GM18508 (cell line): ENCODE results near the gene FBXL12.
"Not testable (repeated sequence)": the region's sequence is repeated elsewhere in the genome, so short reads cannot be mapped to it uniquely, and the experiment has no call there.

Experiments used
- ATAC-seq: cut with Tn5 transposase; IDR thresholded peaks from one replicate; pipeline ENCODE4 v1.9.1; 2021; ENCODE audit warnings: moderate number of reproducible peaks; ENCODE audit not compliant: insufficient read depth, unreplicated experiment

The FBXL12 gene

DNA sequence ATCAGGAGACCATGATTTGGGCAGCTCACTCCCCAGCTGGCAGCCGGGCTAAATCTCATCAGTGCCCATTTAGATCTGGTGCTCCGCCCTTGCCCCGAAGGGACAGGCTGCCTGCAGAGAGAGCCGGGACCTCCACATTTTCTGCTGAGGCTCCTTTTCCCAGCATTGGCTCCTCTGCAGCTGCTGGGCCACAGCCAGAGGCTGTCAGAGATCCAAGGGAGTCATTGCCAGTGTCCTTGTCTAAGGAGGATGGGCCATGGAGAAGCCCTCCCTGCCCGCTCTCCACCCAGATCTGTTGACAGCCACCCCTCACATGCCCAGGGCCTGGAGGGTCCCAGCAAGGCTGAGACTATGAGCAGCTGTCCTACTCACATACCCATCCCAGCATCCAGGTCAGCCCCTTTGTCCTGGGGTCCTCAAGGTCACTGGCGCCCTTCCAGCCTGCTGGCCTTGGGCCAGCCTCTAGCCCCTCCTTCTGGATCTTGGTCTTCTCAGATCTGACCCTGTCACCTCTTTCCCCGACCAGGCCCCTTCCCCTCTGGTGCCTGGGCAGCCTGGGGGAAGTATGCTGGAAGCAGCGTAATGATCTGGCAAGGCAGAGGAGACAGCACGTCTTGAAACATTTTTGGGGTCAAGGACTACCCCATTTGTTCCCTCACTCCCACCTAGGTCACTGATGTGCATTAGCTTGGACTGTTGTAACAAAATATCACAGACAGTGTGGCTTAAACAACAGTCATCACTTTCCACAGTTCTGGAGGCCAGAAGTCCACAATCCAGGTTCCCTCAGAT is 24.2 kb upstream of the FBXL12 start:
- ATAC-seq = no peak

DNA sequence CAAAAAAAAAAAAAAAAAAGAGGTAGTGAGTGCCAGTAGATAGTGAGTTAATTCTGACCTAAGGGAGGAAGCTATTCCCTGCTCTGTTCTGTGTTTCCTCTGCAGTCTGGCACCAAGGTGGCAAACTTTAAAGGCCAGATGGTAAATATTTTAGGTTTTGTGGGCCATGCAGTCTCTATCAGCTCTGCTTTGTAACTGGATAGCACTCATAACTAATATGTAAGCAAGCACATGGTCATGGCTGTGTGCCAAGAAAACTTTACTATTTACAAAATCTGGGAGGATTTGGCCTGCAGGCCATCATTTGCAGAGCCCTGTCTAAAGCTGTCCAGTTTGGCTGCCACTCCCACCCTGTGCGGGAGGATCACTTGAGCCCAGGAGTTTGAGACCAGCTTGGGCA is 20.5 kb upstream of the FBXL12 start:
- no peak for ATAC-seq

DNA sequence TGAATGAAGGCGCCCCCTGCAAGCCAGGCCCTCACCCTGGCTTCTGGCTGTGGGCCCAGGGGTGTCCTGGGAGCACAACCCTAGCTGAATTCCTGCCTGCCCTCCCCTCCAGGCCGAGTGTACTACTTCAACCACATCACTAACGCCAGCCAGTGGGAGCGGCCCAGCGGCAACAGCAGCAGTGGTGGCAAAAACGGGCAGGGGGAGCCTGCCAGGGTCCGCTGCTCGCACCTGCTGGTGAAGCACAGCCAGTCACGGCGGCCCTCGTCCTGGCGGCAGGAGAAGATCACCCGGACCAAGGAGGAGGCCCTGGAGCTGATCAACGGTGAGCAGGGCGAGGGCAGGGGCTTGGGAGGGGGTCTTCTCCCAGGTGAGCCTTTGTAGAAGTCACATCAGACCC is 19.4 kb upstream of the FBXL12 start:
- ATAC-seq = no peak

DNA sequence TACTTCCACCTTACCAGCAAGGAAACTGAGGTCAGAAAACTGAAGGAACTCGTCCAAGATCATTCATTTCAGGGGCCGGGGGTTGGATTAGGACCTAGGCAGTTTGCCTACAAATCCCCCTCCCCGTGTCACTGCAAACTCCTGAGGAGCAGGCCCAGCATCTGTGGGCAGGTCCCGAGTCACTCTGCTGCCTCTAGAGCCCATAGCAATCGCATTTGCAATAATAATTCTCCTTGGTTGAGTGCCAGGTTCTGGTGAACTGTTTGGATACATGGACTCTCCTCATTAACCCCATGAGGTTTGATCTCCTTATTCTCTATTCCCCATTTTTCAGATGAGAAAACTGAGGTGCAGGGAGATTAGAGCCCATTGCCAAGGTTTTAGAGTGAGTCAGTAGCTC is 17.1 kb upstream of the FBXL12 start:
- no peak for ATAC-seq

DNA sequence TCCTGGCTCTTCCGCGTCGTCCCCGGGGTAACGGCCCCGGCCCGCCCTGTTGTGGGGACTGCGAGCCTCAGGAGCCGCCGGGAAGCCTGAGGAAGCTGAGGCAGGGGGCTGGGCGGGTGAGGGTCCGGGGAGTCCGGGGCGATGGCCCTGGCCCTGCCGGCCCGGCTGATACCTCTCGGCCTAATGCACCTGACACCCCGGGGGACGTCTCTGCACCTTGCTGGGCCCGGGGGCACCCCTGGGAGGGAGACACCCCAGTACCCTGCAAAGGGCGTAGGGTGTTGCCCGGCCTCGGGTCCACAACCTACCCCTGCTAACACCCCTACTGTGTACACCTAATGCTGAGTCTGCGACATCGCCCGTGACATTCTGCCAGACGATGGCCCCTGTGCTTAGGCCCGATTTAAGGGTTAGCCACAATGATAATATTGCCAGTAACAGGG is 16.6 kb upstream of the FBXL12 start:
- ATAC-seq = no peak

DNA sequence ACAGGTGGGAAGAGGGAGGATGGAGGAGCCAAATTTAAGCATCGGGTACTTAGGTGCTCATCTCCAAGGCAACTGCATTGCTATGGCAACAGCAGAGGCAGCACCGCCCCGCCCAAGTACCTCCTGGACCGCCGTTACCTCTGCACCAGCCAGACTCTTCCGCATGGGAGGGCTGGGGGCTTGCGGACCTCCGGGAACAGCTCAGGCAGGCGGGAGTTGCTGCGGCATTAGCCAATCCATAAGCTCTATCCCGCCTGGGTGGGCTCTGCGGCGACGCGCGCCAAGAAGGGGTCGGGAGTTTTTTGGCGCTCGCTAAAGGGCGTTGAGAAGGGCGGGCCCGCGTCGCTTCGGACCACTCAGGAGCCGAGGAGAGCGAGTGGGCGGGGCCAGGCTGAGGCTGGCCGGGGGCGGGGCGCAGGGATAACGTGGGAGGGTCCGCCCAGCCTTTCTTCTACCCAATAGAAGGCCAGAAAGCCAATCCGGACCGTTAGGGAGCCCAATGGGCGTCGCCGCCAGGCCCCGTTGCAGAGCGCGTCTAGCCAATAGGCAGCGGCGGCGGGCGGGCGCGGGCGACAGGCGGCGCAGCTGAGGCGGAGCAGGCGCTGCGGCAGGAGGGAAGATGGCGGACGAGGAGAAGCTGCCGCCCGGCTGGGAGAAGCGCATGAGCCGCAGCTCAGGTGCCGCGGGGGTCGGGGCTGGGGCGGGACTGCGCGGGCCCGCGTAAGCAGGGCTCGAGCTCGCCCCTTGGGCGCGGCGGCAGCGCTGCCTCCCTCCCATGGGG is 16.0 kb upstream of the FBXL12 start, which contains the start of gene PIN1:
Gene PIN1, plus strand, starts transcription at position 593 of the 781 bp plus-strand sequence. Its CDS starts 27 bp downstream, at position 620.
- ATAC-seq = peak; percentile 82

DNA sequence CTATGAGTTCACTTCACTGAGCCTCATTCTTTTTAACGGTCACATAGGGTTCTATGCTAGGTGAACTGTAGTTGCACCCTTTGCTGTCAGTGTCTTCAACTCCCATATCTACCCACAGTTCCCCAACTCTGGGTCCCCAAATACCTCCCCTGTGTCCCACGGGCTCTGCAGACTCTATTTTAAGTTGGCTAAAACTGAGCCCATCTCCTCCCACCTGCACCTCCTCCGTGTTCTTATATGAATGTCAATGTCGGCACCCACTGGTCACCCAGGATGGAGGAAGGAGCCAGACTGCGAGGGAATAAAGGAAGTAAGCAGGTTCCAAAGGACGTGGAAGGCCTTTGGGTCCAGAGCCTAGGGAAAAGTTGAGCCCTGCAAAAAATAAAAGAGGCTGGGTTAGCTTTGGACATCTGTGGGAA is 15.4 kb upstream of the FBXL12 start:
- ATAC-seq = no peak

DNA sequence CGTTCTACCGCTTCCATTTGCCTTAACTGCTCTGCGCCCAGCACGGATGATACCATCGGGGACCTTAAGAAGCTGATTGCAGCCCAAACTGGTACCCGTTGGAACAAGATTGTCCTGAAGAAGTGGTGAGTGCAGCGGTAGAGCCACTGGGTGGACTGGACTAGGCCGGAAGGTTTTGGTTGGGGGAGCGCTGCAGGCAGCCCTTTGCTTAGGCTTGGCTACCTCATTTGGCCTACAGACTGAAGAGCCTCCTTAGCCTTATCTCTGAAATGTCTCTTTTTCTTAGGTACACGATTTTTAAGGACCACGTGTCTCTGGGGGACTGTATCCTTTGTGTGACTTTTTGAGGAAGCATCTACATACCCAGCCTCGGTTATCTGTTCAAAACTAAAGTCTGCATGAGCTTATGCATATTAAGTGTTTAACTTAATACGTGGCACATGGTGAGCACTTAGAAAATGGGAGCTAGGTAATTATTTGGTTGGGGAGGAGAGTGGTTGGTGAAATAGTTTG is 9.7 kb upstream of the FBXL12 start:
- no peak for ATAC-seq

DNA sequence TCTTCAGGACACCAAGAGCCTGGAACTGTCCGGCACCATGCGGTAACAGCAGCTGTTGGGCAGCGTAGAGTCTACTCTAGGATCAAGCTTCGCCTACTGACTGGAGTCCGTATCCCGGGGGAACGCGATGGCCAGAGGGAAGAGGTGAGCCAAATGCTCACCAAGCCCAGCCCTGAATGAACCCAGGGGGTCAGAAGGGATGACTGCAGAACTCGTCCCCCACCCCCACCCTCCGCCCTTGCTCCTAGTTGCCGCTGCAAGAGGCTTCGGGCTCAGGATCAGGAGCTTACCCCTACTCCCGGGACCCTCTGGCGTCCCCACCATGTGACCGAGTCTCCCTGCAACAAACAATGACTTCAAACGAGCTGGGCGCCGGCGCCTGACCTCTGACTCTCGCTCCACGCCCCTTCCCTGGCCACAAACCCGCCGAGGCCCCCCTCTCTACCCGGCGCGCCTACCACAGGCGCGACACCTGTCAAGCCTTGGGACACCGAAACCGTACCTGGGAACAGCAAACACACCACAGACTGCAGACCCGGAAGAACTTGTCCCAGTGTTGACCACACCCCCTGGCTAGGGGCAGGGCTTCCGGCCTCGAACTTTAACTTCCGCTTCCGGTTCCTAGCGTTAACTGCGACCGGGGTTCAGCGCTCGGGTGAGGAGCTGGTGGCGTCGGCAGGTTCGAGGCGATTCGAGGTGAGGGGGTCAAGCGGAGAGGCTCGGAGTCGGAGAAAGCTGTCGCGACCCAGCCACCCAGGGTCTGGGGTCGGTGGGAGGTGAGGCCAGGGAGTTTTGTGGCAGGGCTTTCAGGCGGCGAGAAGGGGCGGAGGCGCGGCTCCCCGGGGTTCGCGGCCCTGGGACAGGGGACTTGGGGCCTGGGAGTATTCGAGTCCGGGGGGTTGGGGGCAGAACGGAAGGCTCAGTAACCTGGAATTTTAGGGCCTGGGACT is 8.7 kb upstream of the FBXL12 start, which contains the start of gene UBL5:
Gene UBL5, plus strand, starts transcription at position 630 of the 950 bp plus-strand sequence. CDS start 420 bp downstream, outside the sequence.
- no peak for ATAC-seq

DNA sequence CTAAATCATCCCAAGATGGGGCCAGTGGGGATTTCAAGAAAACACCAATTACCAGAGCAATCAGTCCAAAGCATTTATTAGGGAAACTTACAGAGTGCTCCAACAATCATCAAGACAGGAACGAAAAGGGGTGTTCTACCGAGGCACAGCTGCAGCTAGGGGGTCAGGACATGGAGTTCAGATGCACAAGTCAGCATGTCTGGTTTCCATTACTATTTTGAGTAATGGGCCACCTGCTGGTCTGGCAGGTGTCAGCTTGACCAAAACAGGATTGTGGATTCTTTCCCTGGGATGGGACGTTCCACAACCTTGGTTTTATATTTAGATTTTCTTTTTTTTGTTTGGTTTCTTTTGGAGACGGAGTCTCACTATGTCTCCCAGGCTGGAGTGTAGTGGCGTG is 4.9 kb upstream of the FBXL12 start:
- ATAC-seq = no peak

DNA sequence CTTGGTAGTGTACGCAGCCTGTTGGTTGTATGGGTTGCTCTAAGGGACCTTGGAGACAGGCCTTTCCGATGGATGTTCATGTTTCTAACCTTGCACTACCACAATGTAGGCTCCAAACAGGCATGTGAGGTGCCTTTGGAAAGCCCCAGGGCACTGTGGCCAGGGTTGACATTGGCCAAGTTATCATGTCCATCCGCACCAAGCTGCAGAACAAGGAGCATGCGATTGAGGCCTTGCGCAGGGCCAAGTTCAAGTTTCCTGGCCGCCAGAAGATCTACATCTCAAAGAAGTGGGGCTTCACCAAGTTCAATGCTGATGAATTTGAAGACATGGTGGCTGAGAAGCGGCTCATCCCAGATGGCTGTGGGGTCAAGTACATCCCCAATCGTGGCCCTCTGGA is 1.2 kb upstream of the FBXL12 start:
- ATAC-seq = not testable (repeated sequence)

DNA sequence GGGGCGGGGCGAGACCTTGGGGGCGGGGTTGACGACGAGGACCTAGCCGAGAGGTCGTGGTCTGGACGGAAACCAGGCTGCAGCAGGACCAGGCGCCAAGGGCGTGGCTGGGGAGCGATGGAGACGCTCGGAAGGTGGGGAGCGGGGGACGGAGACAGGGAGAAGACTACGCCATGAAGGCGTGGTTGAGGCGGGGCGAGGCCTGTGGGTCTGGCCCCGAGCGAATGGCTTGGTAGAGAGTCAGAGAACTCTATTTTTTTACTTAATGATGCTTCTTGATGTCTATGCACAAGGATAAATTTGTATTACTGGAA is 674 bp upstream of the FBXL12 start:
- peak; percentile 42 for ATAC-seq

DNA sequence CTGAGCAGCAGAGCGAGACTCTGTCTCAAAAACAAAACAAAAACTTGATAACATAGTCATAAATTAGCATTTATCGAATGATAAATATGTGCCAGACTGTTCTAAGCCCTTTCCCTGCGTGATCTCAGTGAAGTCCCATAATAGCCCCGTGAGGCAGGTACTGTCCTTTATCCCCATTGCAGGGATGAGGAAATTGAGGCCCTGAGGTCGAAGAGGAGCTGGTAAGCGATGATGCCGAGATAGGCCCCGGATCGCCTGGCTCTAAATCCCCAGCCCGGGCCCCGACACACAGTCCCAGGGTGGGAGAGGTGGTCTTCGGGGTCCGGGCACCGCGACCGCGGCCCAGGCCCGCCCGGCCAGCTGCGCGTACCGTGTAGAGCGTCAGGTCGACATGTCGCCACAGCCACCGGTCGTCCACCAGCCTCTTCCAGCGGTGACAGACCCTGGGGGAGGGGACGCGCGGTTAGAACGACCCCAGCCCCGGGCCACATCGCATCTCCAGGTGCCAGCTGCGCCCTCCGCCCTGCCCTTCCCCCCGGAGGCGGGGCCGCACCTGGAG is 625 bp downstream of the FBXL12 start:
- ATAC-seq = no peak

DNA sequence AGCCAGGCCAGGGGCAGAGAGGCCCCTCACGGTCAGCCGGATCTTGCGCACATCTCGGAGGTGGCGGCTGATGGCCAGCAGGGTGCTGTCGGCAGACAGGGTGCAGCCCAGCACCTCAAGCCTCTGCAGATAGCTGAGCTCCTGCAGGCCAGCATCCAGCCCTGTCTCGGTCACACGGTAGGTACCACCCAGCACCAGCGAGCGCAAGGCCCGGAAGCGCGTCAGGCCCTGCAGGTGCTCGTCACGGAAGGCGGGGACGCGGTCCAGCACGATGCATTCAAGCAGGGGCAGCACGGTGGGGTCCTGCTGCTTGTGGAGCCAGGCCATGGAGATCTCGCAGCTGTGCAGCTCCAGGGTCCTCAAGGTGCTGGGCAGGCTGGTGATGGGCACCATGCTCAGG is 7.7 kb downstream of the FBXL12 start:
- no peak for ATAC-seq

DNA sequence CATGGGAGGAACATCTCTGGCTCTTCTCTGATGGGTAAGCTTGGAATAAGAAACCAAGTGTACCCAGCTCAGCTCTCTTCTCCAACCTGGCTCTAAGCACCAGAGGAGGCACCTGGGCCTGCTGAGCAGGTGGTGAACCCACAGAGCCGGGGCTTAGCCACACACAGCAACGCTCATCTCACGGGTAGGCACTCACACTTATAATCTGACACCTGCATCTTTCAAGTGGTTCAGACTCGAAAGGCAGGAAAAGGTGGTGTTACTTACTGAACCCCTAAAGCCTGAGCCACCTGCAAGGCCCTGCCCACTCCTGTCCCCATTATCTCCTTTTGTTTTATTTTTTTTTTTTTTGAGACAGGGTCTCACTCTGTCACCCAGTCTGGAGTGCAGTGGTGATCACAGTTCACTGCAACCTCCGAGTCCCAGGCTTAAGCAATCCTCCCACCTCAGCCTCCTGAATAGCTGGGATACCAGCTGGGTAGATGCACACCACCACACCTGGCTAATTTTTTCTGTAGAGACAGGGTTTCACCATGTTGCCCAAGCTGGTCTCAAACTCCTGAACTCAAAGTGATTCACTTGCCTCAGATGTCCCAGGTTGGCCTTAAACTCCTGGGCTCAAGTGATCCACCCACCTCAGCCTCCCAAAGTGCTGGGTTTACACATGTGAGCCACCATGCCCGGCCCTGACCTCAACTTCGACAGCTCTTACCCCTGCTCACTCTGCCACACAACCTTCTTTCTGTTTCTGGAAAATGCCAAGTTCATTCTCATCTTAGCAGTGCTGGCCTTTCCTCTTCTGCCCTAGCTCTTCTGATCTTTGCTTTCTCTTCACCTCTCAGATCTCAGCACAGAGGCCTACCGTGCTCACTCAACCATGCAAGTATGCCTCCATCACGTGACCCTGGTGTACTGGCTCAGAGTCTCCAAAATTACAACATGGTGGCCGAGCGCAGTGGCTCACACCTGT is 9.7 kb downstream of the FBXL12 start:
- no peak for ATAC-seq

DNA sequence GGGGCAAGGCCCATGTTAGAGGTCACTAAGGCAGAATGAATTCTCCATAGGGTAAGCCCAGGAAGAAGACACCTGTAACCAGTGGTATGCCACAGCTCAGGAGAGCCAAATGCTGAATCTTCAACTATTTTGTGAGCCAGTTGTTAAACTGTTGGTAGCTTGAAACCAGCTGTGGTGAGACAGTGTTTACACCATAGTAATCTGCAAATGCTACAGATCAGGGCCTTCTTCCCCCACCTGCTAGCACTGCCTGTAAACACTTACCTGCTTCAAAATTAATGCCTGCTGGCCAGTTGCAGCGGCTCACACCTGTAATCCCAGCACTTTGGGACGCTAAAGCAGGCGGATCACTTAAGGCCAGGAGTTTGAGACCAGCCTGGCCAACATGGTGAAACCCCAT is 12.1 kb downstream of the FBXL12 start:
- ATAC-seq = no peak

DNA sequence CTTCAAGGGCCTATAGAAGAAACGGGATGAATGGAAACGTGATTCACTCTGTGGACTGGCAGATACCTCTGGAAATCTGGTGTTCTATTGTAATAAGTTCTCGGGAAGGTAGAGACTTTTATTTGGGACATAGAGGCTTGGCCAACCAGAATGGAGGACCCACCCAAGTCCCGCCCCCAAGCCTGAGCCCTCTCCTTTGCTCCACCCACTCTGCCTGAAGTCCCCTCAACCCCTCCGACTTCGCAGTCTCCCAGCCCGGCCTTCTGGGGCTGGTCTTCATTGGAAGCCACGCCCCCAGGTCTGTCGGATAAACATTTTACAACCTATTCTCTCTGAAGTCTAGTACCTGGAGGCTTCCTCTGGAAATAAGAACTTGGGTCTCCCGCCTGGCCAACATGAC is 16.9 kb downstream of the FBXL12 start:
- no peak for ATAC-seq

DNA sequence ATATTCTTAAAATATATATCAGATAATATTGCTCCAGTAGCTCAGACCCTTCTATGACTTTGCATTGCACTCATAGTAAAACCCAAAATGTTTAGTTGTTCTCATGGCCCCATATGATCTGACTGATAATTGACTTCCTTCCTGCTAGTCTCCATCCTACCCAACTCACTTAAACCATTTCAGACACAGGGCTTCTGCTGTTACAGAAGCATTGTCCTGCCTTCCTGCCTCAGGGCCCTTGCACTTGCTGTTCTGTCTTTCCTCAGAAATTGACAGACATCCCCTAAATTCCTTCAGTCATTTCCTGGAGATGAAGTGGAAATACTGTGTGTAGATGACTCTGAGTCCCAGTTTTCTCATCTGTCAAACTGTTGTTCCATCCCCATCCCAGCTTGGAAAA is 19.7 kb downstream of the FBXL12 start:
- no peak for ATAC-seq

DNA sequence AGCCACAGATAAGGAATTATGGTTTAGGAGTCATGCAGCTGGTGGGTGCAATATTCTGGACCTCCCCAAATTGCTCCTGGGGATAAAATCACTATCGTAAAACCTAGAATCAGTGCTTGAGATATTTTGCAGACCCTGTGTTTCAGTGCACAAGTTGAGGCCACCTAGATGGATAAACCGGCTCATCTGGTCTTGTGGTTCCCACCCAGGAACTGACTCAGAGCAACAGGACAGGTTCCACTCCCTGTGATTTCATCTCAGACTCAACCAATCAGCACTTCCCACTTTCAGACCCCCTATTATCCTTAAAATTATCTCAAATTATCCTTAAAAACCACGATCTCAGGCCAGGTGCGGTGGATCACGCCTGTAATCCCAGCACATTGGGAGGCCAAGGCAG is 21.0 kb downstream of the FBXL12 start:
- no peak for ATAC-seq
